H9 (cell line): ENCODE measurements around the gene ALDOA. TPM values are rescaled to one million over a fixed set of nuclear protein-coding genes. Genes with fewer than 3 reads are reported as not detected.

Experiments used
- DNase-seq: peaks from one replicate; pipeline ENCODE4 v3.0.0-alpha.2; 2017
- H2AFZ ChIP-seq: one replicate; pipeline ENCODE4 v1.6.1; 2013; ENCODE audit warnings: mild to moderate bottlenecking, low read length, control low read depth, moderate library complexity
- H2AK5ac ChIP-seq: 2 replicates; pipeline ENCODE4 v1.6.1; 2013; ENCODE audit warnings: low read length, control low read depth, mixed read lengths; ENCODE audit not compliant: insufficient read length
- H2BK120ac ChIP-seq: one replicate; pipeline ENCODE4 v1.6.1; 2013; ENCODE audit warnings: low read depth, mild to moderate bottlenecking, low read length, control low read depth, inconsistent platforms; ENCODE audit not compliant: poor library complexity, severe bottlenecking
- H2BK12ac ChIP-seq: 2 replicates; pipeline ENCODE4 v1.6.1; 2013; ENCODE audit warnings: low read length, control low read depth, mixed read lengths, low read depth; ENCODE audit not compliant: insufficient read length
- H2BK15ac ChIP-seq: 2 replicates; pipeline ENCODE4 v1.6.1; 2013; ENCODE audit warnings: low read depth, low read length, control low read depth
- H2BK20ac ChIP-seq: one replicate; pipeline ENCODE4 v1.6.1; 2013; ENCODE audit warnings: low read depth, mild to moderate bottlenecking, low read length, control low read depth, inconsistent platforms; ENCODE audit not compliant: poor library complexity, severe bottlenecking
- H2BK5ac ChIP-seq: 2 replicates; pipeline ENCODE4 v1.6.1; 2013; ENCODE audit warnings: low read length, control low read depth, mixed read lengths; ENCODE audit not compliant: insufficient read length
- H3K14ac ChIP-seq: 2 replicates; pipeline ENCODE4 v1.6.1; 2013; ENCODE audit warnings: low read length, control low read depth; ENCODE audit not compliant: insufficient read depth
- H3K18ac ChIP-seq: 2 replicates; pipeline ENCODE4 v1.6.1; 2013; ENCODE audit warnings: low read depth, mild to moderate bottlenecking, mixed read lengths, low read length, control low read depth; ENCODE audit not compliant: insufficient read length
- H3K23ac ChIP-seq: 2 replicates; pipeline ENCODE4 v1.6.1; 2013; ENCODE audit warnings: low read length, control low read depth, mixed read lengths, low read depth; ENCODE audit not compliant: insufficient read length
- H3K23me2 ChIP-seq: 2 replicates; pipeline ENCODE4 v1.6.1; 2013; ENCODE audit warnings: low read depth, mild to moderate bottlenecking, mixed read lengths, low read length, control low read depth; ENCODE audit not compliant: insufficient read length, poor library complexity, severe bottlenecking
- H3K27ac ChIP-seq: 2 replicates; pipeline ENCODE4 v1.5.1; 2013; ENCODE audit warnings: low read length, control low read depth, mixed read lengths, low read depth; ENCODE audit not compliant: insufficient read length
- H3K27me3 ChIP-seq: 2 replicates; pipeline ENCODE4 v1.6.1; 2013; ENCODE audit warnings: low read length, control low read depth, inconsistent platforms; ENCODE audit not compliant: insufficient read depth
- H3K4ac ChIP-seq: 2 replicates; pipeline ENCODE4 v1.6.1; 2013; ENCODE audit warnings: low read depth, mild to moderate bottlenecking, control low read depth, inconsistent platforms, low read length, moderate library complexity
- H3K4me1 ChIP-seq: 2 replicates; pipeline ENCODE4 v1.6.1; 2013; ENCODE audit warnings: low read length, control low read depth, inconsistent platforms; ENCODE audit not compliant: insufficient read depth
- H3K4me2 ChIP-seq: 2 replicates; pipeline ENCODE4 v1.6.1; 2013; ENCODE audit warnings: low read length, control low read depth, mixed read lengths; ENCODE audit not compliant: insufficient read length, insufficient read depth
- H3K56ac ChIP-seq: 2 replicates; pipeline ENCODE4 v1.6.1; 2013; ENCODE audit warnings: low read depth, mild to moderate bottlenecking, mixed read lengths, low read length, control low read depth; ENCODE audit not compliant: insufficient read length
- H3K79me1 ChIP-seq: 2 replicates; pipeline ENCODE4 v1.6.1; 2013; ENCODE audit warnings: low read depth, mild to moderate bottlenecking, moderate library complexity, low read length, control low read depth, inconsistent platforms; ENCODE audit not compliant: insufficient read depth, poor library complexity, severe bottlenecking
- H3K79me2 ChIP-seq: 2 replicates; pipeline ENCODE4 v1.6.1; 2013; ENCODE audit warnings: low read length, control low read depth, inconsistent platforms; ENCODE audit not compliant: insufficient read depth
- H3K9ac ChIP-seq: 2 replicates; pipeline ENCODE4 v1.6.1; 2013; ENCODE audit warnings: low read length, control low read depth, mixed read lengths; ENCODE audit not compliant: insufficient read length; ENCODE audit errors: extremely low read depth
- H3K9me3 ChIP-seq: one replicate; pipeline ENCODE4 v1.6.1; 2013; ENCODE audit warnings: low read depth, low read length, inconsistent platforms; ENCODE audit not compliant: control insufficient read depth
- H3T11ph ChIP-seq: one replicate; pipeline ENCODE4 v1.6.1; 2013; ENCODE audit warnings: mild to moderate bottlenecking, low read length, control low read depth, inconsistent platforms
- H4K20me1 ChIP-seq: one replicate; pipeline ENCODE4 v1.6.1; 2013; ENCODE audit not compliant: control insufficient read depth, insufficient read length, insufficient read depth
- H4K5ac ChIP-seq: 2 replicates; pipeline ENCODE4 v1.6.1; 2013; ENCODE audit warnings: low read depth, mild to moderate bottlenecking, mixed read lengths, low read length, control low read depth; ENCODE audit not compliant: insufficient read length
- H4K8ac ChIP-seq: replicated peaks from 2 replicates; pipeline ENCODE4 v1.6.1; 2013; ENCODE audit warnings: low read length, control low read depth, mixed read lengths, low read depth; ENCODE audit not compliant: insufficient read length
- H4K91ac ChIP-seq: 2 replicates; pipeline ENCODE4 v1.6.1; 2013; ENCODE audit warnings: low read depth, mild to moderate bottlenecking, moderate library complexity, mixed read lengths, low read length, control low read depth; ENCODE audit not compliant: insufficient read length
- H3K27ac Mint-ChIP-seq, 3 experiments: 2 replicates in 2 of 3; 3 replicates in 1 of 3; pipeline ENCODE4 v1.8.0; 2020 to 2021; ENCODE audit warnings: mixed read lengths in 3 of 3, mild to moderate bottlenecking in 1 of 3, moderate library complexity in 1 of 3
- H3K27me3 Mint-ChIP-seq: 2 replicates; pipeline ENCODE4 v1.8.0; 2021; ENCODE audit warnings: low read depth, mild to moderate bottlenecking, moderate library complexity, mixed read lengths
- H3K36me3 Mint-ChIP-seq, 3 experiments: 2 replicates in 2 of 3; 3 replicates in 1 of 3; pipeline ENCODE4 v1.8.0; 2020 to 2021; ENCODE audit warnings: low read depth in 3 of 3, mixed read lengths in 3 of 3; ENCODE audit not compliant: insufficient read depth in 1 of 3
- H3K4me1 Mint-ChIP-seq, 2 experiments: 2 replicates each; pipeline ENCODE4 v1.8.0; 2020; ENCODE audit warnings: mixed read lengths in 2 of 2
- H3K4me3 Mint-ChIP-seq, 2 experiments: 2 replicates in 1 of 2; 3 replicates in 1 of 2; pipeline ENCODE4 v1.8.0; 2020 to 2021; ENCODE audit warnings: mild to moderate bottlenecking in 2 of 2, mixed read lengths in 2 of 2, moderate library complexity in 1 of 2
- H3K9me3 Mint-ChIP-seq, 2 experiments: 2 replicates in 1 of 2; 3 replicates in 1 of 2; pipeline ENCODE4 v1.8.0; 2020; ENCODE audit warnings: mild to moderate bottlenecking in 2 of 2, mixed read lengths in 2 of 2, moderate library complexity in 1 of 2
- WGBS: extraction: QIAGEN DNeasy Blood & Tissue Kit; methylation state at CpG from one replicate; pipeline ENCODE4 v1.1.7; 2013; ENCODE audit warnings: missing lambda C conversion rate, low lambda C conversion rate, mixed read lengths; ENCODE audit not compliant: insufficient read length; ENCODE audit errors: extremely low coverage; 5-methylcytosine and 5-hydroxymethylcytosine counted together
- total RNA-seq: library from RNA; stranded (reverse); gene quantifications from 2 replicates; pipeline ENCODE4 v1.2.1, GENCODE V29; 2021
- TF ChIP-seq, protein P1 (sequence below): fragments of 200-600 bp; sonication (generic); conservative IDR thresholded peaks from 3 replicates; pipeline ENCODE4 v1.8.0; 2021; ENCODE audit warnings: antibody characterized with exemption, mild to moderate bottlenecking

The ALDOA gene
- total RNA-seq, 1 experiment from 2014 or later, result 1,356 TPM

- Histone ChIP-seq H3K79me2 (peaks cover 12% of the 10 kb centered on the region; the same call in 1 of the 2 replicates), H3K27me3 (no peaks in the 10 kb centered on the region), H3K79me1 (peaks cover 7% of the 10 kb centered on the region), H4K91ac (no peak overlapping the region), H2AFZ (no peak overlapping the region), H3T11ph (no peak overlapping the region), H2BK15ac (no peak overlapping the region), H2BK12ac (no peak overlapping the region), H3K4me1 (no peaks in the 10 kb centered on the region; the same call in 1 of the 2 replicates), H3K27ac (no peak overlapping the region), H4K5ac (no peak overlapping the region), H4K8ac (no peak overlapping the region), H3K4ac (no peak overlapping the region), H3K9ac (peak overlapping the region; percentile 81), H3K18ac (no peak overlapping the region), H3K4me2 (peak overlapping the region; percentile 89), H3K23ac (no peak overlapping the region), H4K20me1 (no peaks in the 10 kb centered on the region), H2BK5ac (no peak overlapping the region), H2BK20ac (no peak overlapping the region), H3K9me3 (no peaks in the 10 kb centered on the region), H3K56ac (no peak overlapping the region), H3K23me2 (peaks cover 17% of the 10 kb centered on the region), H2AK5ac (no peak overlapping the region), H3K14ac (peak overlapping the region; percentile 36; the same call in 1 of the 2 replicates), H2BK120ac (no peak overlapping the region)
- DNase-seq, result no peak
- TF ChIP-seq, protein P1, sequence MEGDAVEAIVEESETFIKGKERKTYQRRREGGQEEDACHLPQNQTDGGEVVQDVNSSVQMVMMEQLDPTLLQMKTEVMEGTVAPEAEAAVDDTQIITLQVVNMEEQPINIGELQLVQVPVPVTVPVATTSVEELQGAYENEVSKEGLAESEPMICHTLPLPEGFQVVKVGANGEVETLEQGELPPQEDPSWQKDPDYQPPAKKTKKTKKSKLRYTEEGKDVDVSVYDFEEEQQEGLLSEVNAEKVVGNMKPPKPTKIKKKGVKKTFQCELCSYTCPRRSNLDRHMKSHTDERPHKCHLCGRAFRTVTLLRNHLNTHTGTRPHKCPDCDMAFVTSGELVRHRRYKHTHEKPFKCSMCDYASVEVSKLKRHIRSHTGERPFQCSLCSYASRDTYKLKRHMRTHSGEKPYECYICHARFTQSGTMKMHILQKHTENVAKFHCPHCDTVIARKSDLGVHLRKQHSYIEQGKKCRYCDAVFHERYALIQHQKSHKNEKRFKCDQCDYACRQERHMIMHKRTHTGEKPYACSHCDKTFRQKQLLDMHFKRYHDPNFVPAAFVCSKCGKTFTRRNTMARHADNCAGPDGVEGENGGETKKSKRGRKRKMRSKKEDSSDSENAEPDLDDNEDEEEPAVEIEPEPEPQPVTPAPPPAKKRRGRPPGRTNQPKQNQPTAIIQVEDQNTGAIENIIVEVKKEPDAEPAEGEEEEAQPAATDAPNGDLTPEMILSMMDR, result no peak
- H3K27ac Mint-ChIP-seq, result peak overlapping the region; percentile 88 to 99 (median 97)
- peak overlapping the region; percentile 88 to 94 for H3K4me3 Mint-ChIP-seq
- peaks cover 19 to 30% of the 10 kb centered on the region in 2 experiments for H3K4me1 Mint-ChIP-seq
- H3K27me3 Mint-ChIP-seq, result no peaks in the 10 kb centered on the region; the same call in 1 of the 2 replicates
- no CpG with 5 or more reads among the region's 21 CpGs for WGBS
- peaks cover 49 to 59% (median 54%) of the 10 kb centered on the region in 3 experiments for H3K36me3 Mint-ChIP-seq
- H3K9me3 Mint-ChIP-seq, result no peaks in the 10 kb centered on the region; a peak in 1 of 5 replicates
These were observed 1.4 kb downstream of the ALDOA start for GRCh38 chr16:30066761-30067583.
